NCI-H2171 (cell line): Measurements from ENCODE around the gene PRR14.

Experiments used
- DNase-seq: peaks from one replicate; lab custom pipeline; 2025; lab: John Stamatoyannopoulos, UW

Gene PRR14

DNA sequence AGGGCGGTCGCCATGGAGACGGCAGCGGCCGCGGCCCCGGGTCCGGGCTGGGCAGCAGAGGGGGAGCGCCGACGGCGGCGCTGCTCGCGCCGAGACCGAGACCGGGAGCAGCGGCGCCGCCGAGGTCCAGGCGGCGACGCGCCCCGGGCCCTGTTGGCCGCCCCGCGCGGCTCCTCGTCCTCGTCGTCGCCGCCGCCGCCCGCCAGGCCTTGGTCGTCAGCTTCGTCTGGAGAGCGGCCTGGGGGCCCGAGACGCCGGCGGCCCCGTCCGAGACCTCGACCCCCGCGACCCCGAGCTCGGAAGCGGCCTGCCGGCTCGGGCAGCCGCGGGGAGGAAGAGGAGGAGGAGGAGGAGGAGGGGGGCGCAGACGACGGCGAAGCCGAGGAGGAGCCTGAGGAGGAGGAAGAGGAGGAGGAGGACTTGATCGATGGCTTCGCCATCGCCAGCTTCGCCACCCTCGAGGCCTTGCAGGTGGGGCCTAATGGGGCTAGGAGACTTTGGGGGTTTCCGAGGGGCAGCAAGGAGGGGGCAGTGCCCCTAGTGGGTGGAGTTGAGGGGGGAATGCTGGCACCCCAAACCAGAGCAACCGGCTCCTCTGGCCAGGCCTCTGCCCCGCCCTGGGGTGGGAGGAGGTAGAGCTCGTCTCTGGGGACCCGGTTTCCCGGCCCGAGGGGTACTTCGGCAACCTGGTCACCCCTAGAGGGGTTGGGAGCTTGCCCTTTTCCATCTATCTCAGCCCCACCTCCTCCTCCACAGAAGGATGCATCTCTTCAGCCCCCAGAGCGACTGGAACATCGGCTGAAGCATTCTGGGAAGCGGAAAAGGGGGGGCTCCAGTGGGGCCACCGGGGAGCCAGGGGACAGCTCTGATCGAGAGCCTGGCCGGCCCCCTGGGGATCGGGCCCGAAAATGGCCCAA lies 9.0 kb downstream of the PRR14 start:
- no peak for DNase-seq

DNA sequence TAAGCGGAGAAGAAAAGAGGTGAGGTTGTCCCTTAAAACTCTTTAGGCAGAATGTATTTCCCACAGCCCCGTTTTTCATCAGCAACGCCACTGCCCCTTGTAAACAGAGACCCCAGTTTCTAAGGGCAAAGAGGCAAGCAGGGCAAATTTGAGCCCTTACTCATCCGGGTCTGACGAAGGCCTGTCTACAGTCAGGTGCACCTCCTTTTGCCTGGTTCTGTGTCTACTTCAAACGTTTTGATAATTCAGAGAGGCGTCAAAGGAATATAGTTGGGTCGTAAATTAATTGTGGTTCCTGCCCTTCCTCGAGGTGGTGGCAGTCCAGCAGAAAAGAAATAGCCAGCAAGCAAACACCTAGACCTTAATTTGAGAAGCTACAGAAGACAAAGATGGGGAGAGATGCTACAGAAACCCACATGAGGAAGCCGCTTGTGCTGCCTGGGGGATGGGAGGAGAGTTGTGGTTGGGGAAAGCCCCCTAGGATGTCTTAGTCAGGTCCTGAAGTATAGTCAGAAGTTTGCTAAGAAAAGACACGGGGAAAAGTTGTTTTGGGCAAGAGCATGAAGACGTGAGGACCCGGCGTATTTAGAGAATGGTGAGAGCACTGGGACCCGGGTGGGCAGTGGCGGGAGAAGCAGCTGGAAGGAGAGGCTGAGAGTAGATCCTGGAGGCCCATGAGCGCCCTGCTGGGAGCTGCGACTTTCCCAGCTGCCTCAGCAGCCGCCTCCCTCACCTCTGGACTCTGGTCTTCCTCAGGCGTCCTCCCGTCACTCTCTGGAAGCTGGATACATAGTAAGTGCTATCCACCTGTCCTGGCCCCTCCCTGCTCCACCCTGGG lies 9.9 kb downstream of the PRR14 start:
- no peak for DNase-seq

DNA sequence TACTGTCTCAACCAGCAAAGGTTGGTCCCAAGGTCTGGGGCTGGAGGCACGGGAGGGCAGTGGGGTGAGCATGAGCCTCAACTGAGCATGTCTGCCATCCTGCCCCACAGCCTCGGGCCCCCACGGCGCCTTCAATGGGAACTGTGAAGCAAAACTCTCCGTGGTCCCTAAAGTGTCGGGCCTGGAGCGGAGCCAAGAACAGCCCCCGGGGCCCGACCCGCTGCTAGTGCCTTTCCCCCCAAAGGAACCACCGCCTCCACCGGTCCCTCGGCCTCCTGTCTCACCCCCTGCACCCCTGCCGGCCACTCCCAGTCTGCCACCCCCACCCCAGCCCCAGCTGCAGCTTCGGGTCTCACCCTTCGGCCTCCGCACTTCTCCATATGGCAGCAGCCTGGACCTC lies 11.7 kb downstream of the PRR14 start:
- DNase-seq: no peak

DNA sequence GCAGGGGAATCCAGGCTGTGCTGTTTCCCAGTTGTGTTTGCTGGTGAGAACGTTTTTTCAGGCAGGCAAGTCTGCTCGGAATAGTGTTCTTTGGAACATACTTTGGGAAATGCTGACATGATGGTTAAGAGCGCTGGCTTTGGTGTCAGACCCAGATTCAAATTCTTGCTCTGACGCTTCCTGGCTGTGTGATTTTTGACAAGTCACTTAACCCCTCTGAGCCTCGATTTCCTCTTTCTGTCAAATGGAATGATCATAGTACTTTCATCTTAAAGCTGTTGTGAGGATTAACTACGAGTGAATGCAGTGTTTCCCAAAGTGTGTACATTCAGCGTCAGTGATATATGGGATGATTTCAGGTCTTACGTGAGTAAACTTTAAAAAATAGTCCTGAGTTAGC lies 12.3 kb downstream of the PRR14 start:
- DNase-seq: no peak

DNA sequence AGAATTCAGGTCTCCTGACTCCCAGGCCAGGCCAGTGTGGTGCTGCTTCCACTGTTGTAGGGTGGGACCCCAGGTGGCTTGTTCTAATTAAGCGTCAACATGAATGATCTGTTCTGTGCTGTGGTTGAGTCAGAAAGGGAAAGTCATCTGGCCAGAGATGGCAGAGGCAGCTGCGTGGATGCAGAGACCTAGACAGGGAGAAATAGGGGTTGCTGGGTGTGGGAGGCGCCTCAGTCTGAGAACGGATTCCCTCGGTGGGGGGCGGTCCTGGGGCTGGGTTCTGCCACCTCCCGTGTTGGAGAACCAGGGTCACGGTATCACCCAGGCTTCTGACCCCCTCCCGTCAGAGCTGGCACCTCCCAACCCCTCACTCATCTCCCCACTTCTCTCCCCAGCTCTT lies 13.1 kb downstream of the PRR14 start:
- DNase-seq: no peak

DNA sequence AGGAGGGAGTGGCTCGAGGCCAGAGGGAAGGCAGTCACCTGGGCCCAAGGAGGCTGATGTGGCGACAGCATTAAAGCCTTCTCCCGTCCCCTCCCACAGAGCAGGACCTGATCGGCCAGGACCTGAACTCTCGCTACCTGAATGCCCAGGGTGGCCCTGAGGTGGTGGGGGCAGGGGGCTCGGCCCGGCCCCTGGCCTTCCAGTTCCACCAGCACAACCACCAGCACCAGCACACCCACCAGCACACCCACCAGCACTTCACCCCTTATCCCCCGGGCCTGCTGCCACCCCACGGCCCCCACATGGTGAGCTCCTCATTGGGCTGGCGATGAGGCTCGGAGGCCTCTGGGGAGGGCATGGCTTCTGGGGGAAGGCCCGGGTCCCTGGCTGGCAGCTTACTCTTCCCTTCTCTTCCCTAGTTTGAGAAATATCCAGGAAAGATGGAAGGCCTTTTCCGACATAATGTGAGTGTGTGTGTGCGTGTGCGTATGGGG lies 13.9 kb downstream of the PRR14 start:
- DNase-seq: no peak

DNA sequence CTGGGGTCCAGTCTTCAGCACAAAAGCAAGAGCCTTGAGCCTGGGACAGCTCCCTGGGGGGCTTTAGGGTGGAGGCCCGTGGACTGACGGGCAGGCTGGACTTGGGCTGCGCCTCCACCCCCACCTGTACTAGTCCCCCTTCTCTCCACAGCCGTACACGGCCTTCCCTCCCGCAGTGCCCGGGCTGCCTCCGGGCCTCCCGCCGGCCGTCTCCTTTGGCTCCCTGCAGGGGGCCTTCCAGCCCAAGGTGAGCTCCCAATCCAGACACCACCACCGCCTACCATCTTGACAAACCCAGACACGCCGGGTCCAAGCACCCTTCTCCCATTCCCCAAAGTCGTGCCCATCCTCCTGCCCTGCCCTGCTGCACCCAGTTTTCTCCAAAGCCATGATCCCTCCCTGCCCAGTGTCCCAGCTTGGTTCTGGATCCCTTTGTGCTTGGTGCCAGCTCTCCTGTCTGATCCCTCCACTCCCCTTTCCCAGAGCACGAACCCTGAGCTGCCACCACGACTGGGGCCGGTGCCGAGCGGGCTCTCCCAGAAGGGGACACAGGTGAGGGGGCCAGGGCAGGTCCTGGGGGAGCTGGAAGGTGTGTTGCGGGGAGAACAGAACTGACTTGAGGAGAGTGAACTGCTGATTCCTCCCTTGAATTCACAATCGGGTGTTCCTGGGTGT lies 14.5 kb downstream of the PRR14 start:
- DNase-seq: no peak

DNA sequence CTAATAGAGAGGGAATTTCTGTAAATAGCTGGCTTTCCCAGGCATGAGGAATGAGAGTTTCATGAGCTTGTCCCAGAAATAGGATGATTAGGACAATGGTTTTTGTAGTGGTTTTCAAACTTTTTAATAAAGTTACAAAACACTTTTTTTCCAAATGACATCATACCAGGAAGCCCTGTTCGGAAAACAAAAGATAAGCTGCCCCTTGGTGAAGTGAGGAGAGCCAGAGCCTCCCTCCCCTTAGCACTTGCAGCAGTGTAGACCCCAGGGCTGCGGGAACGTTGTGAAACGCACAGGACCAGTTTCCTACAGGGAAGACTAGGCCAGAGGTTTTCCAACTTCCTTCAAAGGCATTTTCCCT lies 15.1 kb downstream of the PRR14 start:
- DNase-seq: no peak

DNA sequence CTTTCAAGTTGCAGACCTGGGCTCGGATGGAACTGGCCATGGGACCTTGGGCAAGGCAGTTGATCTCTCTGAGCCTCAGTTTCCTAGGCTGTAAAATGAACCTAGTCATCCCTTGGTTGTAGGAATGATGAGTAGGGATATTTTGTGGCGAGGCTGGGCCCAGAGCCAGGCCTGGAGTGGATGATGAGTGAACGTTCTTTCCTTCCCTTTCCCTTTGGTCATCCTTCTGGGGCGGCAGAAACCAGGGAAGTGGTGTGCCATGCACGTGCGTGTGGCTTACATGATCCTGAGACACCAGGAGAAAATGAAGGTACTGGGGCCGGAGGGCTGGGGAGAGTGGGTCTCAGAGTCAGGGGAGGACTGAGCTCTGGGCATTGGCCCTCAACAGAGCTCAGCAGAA lies 15.9 kb downstream of the PRR14 start:
- no peak for DNase-seq

DNA sequence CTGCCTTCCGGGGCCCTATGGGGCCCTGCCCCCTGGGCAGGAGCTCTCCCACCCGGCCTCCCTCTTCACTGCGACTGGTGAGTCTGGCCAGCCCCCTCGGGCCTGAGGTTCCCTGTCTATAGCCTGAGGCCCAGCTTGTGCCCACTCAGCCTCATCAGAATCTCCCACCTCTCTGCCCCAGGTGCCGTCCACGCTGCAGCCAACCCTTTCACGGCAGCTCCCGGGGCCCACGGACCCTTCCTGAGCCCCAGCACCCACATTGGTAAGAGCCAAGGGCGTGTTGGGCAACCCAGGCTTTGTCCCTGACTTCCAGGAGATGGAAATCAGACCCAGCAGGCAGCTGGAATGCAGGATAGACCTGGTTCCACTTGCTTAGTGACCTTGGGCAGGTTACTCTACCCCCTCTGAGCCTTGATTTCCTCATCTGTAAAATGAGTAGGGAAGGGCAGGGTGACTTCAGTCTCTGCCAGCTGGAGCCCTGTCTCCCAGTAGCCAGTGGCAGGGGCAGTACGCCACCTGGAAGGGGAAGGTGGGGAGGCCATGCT lies 16.7 kb downstream of the PRR14 start:
- DNase-seq: no peak

DNA sequence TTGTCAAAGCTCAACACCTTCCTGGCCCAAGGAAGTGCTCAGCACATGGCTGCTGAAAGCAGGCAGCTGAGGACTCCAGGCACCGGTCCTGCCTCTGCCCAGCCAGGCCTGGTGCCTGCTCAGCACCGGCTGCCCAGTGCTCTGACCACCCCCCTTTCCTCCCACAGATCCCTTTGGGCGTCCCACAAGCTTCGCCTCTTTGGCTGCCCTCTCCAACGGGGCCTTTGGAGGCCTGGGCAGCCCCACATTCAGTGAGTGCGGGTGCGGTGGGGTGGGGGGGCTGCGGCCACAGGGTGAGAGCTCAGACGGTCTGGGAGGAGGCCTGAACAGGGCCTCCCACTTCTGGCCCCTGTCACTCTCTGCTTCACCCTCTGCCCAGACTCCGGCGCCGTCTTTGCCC lies 17.6 kb downstream of the PRR14 start:
- no peak for DNase-seq

DNA sequence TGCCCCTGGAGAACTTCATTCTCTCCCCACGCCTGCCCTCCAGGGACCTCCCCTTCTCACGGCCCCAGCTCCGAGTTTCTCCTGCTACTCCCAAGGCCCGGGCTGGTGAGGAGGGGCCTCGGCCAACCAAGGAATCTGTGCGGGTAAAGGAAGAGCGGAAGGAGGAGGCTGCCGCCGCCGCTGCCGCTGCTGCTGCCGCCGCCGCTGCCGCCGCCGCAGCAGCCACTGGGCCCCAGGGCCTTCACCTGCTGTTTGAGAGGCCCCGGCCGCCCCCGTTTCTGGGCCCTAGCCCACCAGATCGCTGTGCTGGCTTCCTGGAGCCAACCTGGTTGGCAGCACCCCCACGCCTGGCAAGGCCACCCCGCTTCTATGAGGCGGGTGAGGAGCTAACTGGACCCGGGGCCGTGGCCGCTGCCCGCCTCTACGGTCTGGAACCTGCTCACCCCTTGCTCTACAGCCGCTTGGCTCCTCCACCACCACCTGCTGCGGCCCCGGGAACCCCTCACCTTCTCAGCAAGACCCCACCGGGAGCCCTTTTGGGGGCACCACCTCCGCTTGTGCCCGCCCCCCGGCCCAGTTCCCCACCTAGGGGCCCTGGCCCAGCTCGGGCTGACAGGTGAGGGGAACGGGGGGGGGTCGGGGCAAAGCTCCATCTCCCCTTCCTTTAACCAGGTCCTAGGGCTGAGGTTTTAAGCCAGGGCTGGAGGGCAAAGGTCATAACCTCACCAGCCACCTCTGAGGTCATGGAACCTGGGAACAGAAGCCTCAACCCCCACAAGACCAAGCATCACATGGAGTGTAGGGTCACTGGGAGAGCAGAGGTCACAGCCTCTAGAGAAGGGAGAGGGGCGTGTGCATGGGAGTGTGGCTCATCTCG lies 18.5 kb downstream of the PRR14 start:
- DNase-seq: no peak

DNA sequence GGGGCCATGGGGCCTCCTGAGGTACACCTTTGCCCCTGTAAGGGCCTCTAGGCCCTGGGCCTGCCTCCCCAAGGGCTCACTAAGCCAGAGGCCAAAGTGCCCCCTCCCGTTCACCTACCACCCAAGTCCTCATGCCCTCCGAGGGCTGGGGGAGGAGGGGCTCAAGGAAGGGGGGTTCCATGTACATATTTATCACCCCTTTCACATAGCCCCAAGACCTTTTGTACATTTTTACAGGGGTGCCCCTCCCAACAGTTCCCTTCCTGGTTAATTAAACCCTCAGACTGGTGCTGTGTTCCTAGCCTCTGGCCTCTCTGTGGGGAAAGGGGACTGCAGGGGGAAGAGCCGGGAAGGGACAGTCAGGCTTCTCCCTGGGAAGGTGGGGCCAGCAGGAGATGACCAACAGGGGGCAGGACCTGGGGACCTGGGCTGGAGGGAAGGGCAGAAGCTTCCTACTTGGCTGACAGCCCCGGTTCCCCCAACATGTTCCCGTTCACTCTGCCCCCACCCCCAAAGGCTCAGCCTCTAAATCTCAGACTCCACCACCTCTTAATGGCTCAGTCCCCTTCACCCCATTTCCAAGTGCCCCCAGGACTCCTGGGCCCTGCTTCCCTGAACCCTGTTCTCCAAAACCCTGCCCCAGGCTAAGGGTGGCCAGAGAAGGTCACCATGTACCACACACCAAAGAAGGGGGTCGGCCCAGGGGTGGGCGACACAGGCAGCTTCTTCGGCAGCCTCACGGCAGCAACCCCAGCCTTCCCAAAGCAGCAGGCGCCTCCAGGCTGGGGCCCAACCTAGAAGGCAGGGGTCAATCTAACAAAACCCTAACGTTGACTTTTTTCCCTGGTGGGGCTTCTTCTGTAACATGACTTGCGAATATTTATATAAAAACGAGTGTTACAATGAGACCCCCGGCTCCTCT lies 19.4 kb downstream of the PRR14 start:
- no peak for DNase-seq

DNA sequence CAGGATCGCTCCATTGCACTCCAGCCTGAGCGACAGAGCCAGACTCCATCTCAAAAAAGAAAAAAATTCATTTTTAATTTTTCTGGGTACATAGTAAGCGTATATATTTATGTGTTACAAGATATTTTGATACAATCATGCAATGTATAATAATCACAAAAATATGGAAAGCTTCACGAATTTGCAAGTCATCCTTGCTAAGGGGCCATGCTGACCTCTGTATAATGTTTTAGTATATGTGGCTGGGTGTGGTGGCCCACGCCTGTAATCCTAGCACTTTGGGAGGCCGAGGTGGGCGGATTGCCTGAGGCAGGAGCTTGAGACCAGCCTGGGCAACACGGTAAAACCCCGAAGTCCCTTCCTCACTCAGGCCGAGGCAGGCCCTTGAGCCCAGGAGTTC lies 24.4 kb downstream of the PRR14 start:
- DNase-seq: no peak

DNA sequence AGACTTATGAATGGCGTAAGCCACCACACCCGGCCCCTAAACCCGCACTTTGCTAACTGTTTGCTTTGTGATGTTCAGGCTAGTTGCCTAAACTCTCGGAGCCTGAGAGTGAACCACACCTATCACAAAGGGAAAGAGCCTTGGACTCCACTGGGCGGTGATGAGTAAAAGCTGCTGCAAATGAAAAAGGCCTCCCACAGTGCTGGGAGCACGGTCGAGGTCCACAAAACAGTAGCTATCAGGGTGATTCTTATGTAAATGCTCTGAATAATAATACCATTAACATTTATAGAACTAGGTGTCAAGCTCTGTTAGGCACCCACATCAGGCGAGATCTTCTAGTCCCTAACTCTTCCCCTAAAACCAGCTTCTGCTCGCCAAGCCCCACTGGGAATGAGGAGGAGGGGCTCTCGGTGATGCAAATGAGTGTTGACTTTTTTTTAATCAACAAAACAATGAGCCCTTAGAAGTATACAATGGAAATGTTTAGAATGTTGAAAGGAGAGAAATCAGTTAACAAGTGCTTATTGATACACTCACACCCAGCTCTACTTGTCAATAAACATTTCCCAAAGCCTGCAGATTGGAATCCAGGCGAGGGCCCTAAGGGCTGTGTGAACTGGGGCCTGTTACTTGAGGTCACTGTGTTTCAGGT lies 27.3 kb downstream of the PRR14 start:
- no peak for DNase-seq

DNA sequence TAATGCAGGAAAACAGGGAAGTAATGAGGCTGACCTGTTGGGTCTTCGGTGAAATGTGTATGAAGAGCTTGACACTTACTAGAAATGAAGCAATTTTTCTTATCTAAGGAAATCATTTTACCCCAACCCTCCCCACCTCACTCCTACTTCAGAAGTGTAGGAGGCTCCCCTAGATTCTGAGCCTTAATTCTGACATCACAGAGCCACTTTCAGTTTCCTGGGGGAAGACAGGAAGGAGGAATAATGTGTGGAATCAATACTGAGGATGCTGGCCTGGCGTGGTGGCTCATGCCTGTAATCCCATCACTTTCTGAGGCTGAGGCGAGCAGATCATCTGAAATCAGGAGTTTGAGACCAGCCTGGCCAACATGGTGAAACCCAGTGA lies 27.8 kb downstream of the PRR14 start:
- no peak for DNase-seq

DNA sequence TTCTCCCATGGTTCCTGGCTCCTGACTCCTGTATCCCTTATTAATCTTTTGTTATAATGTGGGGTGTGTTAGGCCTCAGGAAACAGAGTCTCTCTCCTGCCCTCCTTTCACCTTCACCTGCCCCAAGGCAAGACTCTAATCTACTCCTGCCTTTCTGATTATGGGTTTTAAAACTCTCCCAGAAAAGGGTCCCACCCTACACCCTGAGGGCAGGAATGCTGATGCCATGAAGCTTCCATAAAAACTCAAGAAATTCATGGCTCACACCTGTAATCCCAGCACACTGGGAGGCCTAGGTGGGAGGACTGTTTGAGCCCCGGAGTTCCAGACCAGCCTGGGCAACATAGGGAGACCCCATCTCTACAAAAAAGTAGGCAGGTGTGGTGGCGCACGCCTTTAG lies 29.6 kb downstream of the PRR14 start:
- DNase-seq: no peak

DNA sequence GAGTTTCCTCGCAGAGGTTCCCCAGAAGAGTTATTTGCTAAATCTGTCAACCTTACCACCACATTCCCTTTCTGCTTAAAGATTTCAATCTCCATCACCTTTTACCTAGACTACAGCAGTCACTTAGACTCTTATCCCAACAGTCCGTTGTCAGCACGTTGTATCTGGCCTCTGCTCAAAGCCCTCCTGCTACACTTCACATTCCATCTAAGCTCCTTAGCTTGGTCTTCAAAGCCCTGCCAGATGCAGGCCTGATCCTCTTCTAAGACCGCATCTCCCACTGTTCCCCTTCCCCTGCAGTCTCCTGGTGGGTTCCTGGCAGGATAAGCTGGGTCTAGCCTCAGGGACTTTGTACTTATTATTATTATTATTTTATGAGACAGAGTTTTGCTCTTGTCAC lies 37.9 kb downstream of the PRR14 start:
- no peak for DNase-seq

DNA sequence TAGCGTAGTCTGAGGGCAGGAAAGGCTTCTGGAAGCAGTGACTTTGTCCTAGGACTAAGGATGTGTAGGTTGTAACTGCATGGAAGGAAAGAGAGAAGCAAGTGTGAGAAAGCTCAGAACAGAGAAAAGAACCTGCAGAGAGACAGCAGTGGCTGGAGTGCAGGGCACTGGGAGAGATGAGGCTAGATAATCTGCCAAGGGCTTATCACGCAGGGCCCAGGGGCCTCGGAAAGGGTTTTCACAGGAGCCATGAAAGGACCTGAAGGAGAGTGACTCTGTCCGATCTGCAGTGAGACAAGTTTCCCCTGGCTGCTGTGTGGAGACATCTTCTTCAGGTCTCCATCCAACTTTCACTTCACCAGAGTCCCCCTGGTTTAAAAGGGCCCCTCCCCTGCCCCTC lies 41.1 kb downstream of the PRR14 start:
- DNase-seq: no peak
